ENCODE data around the gene NUDC. TPM values are rescaled to one million over a fixed set of nuclear protein-coding genes. Genes with fewer than 3 reads are reported as not detected.

The NUDC gene
- total and polyA plus RNA-seq, 10 of the 15 experiments (the other 5 are each of a cell fraction or from before 2014, with no cell fraction given) = 5.5 to 227 (median 67.4) TPM

DNA sequence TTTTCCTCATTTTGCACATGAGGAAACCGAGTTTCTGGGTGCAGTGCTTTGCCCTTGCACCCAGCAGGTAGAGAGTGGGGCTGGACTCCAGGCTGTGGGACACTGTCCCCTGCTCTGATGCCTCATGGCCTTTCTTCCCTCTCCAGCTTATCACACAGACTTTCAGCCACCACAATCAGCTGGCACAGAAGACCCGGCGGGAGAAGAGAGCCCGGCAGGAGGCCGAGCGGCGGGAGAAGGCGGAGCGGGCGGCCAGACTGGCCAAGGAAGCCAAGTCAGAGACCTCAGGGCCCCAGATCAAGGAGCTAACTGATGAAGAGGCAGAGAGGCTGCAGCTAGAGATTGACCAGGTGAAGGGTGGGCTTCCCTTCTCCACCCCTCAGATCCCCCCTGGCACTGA lies 19.8 kb downstream of the NUDC start:
- intact Hi-C loops (cut with micrococcal nuclease; ENCODE audit: unreplicated experiment) = no loop called here
- no peak for DNase-seq (ENCODE audit: low read depth, low spot score)
- Histone ChIP-seq H3K27me3 (replicated peaks in 1 of 2; ENCODE audit: control insufficient read depth in 2 of 2, insufficient read depth in 2 of 2, low read length in 1 of 2) (no peaks in the 10 kb centered on the region), H2AFZ (ENCODE audit: control insufficient read depth, low read depth, low read length) (no peak overlapping the region), H3K27ac (ENCODE audit: control insufficient read depth, insufficient read depth) (no peak overlapping the region), H3K79me2 (ENCODE audit: control insufficient read depth, insufficient read depth, low read length) (peaks cover 2% of the 10 kb centered on the region), H3K4me1 (ENCODE audit: control insufficient read depth, insufficient read depth, low read length) (no peaks in the 10 kb centered on the region), H3K9ac (ENCODE audit: control insufficient read depth, insufficient read depth, low read length) (no peak overlapping the region), H3K9me3 (replicated peaks; ENCODE audit: control insufficient read depth, insufficient read depth, low read length) (no peaks in the 10 kb centered on the region), H4K20me1 (ENCODE audit: control insufficient read depth, insufficient read depth) (no peaks in the 10 kb centered on the region; the same call in 1 of the 2 replicates), H3K36me3 (ENCODE audit: control insufficient read depth in 2 of 2, insufficient read depth in 2 of 2, low read length in 1 of 2) (peaks cover 20 to 30% of the 10 kb centered on the region in 2 experiments), H3K4me2 (ENCODE audit: control insufficient read depth, insufficient read depth) (no peak overlapping the region), H3K4me3 (no peak overlapping the region)
- TF ChIP-seq NFIC (IDR thresholded peaks at IDR 0.05; ENCODE audit: low read depth, low read length) = no peak
- no peak for TF ChIP-seq YBX1 (IDR thresholded peaks at IDR 0.05)
- no peak for TF ChIP-seq POU2F2 (IDR thresholded peaks at IDR 0.05; ENCODE audit: borderline replicate concordance, low read depth, low read length)
- TF ChIP-seq EZH2 (IDR thresholded peaks at IDR 0.05; ENCODE audit: borderline replicate concordance, control insufficient read depth, low read depth, low read length) = no peak
- TF ChIP-seq IKZF1 (conservative IDR thresholded peaks at IDR 0.05) = no peak
- TF ChIP-seq, protein P1, sequence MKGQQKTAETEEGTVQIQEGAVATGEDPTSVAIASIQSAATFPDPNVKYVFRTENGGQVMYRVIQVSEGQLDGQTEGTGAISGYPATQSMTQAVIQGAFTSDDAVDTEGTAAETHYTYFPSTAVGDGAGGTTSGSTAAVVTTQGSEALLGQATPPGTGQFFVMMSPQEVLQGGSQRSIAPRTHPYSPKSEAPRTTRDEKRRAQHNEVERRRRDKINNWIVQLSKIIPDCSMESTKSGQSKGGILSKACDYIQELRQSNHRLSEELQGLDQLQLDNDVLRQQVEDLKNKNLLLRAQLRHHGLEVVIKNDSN (IDR thresholded peaks at IDR 0.05; ENCODE audit: borderline replicate concordance, extremely low read length, insufficient read depth, low read depth, low read length) = no peak
- TF ChIP-seq, protein P2, sequence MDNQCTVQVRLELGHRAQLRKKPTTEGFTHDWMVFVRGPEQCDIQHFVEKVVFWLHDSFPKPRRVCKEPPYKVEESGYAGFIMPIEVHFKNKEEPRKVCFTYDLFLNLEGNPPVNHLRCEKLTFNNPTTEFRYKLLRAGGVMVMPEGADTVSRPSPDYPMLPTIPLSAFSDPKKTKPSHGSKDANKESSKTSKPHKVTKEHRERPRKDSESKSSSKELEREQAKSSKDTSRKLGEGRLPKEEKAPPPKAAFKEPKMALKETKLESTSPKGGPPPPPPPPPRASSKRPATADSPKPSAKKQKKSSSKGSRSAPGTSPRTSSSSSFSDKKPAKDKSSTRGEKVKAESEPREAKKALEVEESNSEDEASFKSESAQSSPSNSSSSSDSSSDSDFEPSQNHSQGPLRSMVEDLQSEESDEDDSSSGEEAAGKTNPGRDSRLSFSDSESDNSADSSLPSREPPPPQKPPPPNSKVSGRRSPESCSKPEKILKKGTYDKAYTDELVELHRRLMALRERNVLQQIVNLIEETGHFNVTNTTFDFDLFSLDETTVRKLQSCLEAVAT (IDR thresholded peaks at IDR 0.05) = no peak
- TF ChIP-seq ZNF622 (IDR thresholded peaks at IDR 0.05) = no peak
- TF ChIP-seq MTA3 (IDR thresholded peaks at IDR 0.05; ENCODE audit: borderline replicate concordance, low read length) = no peak
- TF ChIP-seq CEBPB (IDR thresholded peaks at IDR 0.05; ENCODE audit: borderline replicate concordance in 1 of 2, low read depth in 2 of 2, low read length in 2 of 2) = no peak
- TF ChIP-seq SREBF1 (IDR thresholded peaks at IDR 0.05; ENCODE audit: low read length) = no peak
- TF ChIP-seq CREM (IDR thresholded peaks at IDR 0.05; ENCODE audit: low read depth) = no peak
- no peak for TF ChIP-seq NRF1 (conservative IDR thresholded peaks at IDR 0.05; ENCODE audit: low read depth, low read length)
- TF ChIP-seq ZNF207 (IDR thresholded peaks at IDR 0.05; ENCODE audit: borderline replicate concordance) = no peak
- TF ChIP-seq, protein P3, sequence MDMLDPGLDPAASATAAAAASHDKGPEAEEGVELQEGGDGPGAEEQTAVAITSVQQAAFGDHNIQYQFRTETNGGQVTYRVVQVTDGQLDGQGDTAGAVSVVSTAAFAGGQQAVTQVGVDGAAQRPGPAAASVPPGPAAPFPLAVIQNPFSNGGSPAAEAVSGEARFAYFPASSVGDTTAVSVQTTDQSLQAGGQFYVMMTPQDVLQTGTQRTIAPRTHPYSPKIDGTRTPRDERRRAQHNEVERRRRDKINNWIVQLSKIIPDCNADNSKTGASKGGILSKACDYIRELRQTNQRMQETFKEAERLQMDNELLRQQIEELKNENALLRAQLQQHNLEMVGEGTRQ (IDR thresholded peaks at IDR 0.05; ENCODE audit: borderline replicate concordance, low read depth, low read length) = no peak
- no peak for TF ChIP-seq CREB1 (IDR thresholded peaks at IDR 0.05; ENCODE audit: low read depth)
- TF ChIP-seq, protein P4, sequence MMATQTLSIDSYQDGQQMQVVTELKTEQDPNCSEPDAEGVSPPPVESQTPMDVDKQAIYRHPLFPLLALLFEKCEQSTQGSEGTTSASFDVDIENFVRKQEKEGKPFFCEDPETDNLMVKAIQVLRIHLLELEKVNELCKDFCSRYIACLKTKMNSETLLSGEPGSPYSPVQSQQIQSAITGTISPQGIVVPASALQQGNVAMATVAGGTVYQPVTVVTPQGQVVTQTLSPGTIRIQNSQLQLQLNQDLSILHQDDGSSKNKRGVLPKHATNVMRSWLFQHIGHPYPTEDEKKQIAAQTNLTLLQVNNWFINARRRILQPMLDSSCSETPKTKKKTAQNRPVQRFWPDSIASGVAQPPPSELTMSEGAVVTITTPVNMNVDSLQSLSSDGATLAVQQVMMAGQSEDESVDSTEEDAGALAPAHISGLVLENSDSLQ (IDR thresholded peaks at IDR 0.05) = no peak
- no peak for TF ChIP-seq PAX5 (IDR thresholded peaks at IDR 0.05; ENCODE audit: borderline replicate concordance, low read depth, low read length)
- TF ChIP-seq SMARCA5 (IDR thresholded peaks at IDR 0.05) = no peak
- BruUV-seq (replicated peaks) = no TSS peak
- POLR2A ChIA-PET = no interaction called here
- in situ Hi-C loops (cut with MboI) = no loop called here
- SMC1A ChIA-PET (ENCODE audit: uncharacterized antibody, unreplicated experiment) = no interaction called here
- no peak for FAIRE-seq
- 97% methylated on average over 10 of the region's 10 CpGs for WGBS (ENCODE audit: insufficient coverage, insufficient replicate concordance, low lambda C conversion rate, missing lambda C conversion rate)
- RAD21 ChIA-PET (ENCODE audit: unreplicated experiment) = no interaction called here
- CTCF ChIA-PET = no interaction called here
- ATAC-seq = no peak

All from GM12878 (cell line).